IPS-11a (cell line): ENCODE measurements around the gene CALHM2.

Experiments
- H3K4me3 ChIP-seq: one replicate; pipeline ENCODE4 v1.5.1; 2013; ENCODE audit warnings: low read depth, low read length, control low read depth

The CALHM2 gene

DNA sequence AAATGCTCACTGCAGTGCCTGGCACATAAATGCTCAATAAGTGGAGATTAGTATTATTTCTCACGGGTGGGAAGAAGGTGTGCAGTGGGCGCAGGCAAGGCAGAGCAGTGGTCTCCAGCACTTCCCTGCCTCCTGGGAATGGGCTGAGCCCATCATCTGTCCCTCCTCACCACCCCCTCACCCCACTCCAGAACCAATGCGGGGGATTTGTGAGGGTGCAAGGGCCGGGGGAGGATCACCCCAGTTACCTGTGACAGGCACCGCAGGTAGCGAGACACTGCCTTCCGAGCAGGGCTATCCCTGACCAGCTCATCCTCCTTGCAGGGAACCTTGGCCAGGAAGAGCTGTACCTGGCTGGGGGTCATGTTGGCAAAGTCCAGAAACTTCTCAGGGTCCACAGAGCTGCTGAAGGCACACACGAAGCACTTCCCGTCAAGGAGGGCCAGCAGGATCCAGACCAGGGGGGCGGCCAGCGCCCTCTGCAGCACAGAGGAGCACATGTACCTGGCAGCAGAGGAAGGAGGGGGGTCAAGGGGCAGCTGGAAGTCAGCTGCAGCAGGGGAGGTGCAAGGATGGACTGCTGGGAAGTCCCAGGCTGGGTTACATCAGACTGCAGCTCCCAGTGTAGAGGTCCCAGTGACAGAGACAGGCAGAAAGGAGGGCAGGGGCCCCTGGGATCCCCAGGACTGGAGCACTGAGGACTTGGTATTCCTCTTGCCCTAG, 24.0 kb upstream of the CALHM2 start:
- no peak overlapping the region for H3K4me3 ChIP-seq

DNA sequence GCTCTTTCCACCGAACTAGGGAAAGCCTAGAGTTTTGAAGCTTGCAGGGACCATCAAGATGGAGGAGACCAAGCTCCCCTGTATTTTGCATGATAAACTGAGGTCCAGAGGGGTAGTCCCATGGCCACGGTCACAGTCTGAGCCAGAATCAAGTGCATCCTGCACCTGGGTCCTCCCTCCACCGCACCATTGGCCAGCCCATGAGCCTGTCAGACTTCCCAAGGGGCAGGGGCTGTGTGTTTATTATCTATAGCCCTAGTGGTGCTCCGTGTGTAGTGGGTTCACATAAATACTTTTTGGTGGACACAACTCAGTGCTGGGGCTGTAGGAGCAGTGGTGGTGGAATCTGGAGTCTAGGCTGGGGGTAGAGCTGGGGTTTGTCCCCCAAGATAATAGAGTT, 23.3 kb upstream of the CALHM2 start:
- H3K4me3 ChIP-seq = no peak overlapping the region

DNA sequence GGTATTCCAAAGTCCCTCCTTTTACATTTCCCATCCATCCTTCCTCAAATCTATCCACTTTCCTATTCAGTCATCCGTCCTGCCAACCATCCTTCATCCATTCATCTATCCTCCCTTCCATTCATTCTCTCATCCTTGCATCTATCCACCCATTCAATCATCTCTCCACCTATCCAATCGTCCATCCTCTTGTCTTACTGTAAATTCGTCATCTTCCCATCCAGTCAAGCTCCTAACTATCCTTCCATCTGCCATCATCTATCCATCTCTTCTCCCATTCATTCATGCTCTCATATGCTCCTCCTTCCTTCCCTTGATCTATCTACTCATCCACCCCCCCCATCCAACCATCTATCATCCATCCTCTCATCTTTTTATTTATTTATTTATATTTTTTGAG, 21.9 kb upstream of the CALHM2 start:
- no peak overlapping the region for H3K4me3 ChIP-seq

DNA sequence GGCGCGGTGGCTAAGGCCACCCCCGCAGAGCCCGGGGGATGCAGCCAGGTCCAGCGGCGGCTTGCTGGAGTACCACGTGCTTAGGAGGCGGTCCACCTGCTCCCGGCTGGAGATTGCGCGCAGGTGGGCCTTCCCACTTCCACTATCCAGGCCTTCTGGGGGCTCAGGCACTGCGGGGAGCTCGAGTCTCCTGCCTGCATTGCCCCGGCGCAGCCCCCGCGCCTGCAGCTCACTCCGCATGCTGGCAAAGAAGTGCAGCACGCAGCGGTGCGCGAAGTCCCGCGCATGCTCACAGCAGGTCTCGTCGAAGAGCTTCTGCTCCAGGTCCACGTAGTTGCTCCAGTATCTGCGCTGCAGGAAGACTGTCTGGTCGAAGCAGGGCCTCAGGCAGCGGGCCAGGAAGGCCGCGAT, 21.1 kb upstream of the CALHM2 start:
- H3K4me3 ChIP-seq = no peak overlapping the region

DNA sequence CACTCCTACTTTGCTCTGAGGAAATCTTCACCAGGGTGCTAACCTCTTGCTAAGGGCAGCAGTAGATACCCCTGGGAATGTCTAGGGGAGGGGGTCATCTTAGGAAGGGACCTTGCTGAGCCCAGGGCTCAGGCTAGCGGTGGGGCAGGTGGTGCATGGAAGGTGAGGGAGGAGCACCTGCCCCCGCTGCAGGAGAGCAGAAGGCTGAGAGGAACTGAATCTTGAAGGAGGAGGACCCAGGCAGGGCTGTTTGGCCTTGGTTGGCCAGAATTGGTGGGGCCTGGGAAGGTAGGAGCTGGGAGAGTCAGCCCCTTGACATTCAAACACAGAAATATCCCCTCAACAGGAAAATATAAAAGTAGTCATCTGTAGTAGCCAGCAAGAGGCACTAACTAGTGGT, 19.8 kb upstream of the CALHM2 start:
- no peak overlapping the region for H3K4me3 ChIP-seq

DNA sequence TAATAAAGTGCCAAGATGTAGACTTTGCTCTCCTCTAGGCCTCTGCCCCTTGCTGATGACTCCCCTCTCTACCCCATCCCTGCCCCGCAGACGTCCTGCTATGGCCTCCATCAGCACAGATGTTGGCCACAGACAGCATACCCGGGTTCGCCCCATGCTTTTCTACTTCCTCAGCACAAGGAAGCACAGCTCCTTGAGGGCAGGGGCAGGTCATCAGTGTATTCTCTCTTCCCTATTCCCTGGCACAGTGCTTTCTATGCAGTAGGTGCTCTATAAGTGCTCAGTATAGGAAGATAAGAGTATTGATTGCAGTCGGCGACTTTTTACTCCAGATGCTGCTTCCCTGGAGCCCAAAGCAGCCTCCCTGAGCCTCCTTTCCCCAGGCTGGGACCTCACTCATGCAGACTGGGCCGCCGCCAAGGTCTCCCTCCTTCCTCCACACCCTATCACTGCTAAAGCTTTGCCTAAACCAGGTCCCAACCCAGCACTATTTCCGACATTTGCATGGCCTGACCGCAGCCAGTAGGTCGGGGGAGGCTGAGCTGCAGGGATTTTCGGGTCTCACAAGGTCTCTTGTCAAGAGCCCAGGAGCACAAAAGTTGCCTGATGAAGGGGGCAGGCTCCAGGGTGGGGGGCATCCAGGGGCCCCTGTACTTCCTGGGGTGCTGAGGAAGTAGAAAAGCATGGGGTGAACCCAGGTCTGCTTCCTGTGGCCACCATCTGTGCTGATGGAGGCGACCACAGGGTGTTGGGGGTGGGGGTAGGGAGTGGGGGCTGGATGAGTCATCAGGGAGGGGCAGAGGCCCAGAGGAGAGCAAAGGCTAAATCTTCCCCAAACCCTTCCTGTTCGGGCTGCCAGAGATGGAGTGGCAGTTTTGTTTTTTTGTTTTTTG, 18.8 kb upstream of the CALHM2 start:
- H3K4me3 ChIP-seq = no peak overlapping the region

DNA sequence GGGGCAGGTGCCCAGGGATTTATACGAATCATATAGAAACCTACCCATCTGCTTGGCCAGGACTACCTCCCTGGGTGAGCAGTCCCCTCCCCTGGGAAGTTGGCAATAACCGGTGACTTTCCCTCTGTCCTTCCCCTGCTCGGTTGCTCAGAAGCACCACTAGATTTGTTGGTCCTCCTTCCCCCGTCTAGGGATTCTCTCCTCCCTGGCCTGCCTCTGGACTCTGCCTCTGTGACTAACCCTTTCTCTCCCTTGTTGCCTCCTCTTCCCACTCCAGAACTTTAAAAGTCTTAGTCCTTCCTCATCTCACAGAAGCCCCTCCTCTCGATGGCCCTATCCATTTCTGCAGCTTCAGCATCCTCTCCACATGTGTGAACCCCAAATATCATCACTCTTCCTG, 17.0 kb upstream of the CALHM2 start:
- no peak overlapping the region for H3K4me3 ChIP-seq

DNA sequence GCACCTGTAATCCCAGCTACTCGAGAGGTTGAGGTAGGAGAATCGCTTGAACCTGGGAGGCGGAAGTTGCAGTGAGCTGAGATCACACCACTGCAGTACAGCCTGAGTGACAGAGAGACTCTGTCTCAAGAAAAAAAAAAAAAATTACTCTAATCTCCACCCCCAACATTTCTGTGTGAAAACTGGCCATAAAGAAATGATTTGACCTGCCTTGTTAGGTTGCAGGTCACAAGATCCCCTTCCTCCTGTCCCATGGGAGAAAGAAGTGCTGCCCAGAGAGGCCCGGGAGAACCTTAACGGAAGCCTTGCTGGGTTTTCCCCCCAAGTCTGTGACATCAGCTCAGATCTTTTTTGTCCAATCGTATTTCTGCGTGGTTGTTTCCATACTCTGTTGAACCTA, 15.2 kb upstream of the CALHM2 start:
- no peak overlapping the region for H3K4me3 ChIP-seq

DNA sequence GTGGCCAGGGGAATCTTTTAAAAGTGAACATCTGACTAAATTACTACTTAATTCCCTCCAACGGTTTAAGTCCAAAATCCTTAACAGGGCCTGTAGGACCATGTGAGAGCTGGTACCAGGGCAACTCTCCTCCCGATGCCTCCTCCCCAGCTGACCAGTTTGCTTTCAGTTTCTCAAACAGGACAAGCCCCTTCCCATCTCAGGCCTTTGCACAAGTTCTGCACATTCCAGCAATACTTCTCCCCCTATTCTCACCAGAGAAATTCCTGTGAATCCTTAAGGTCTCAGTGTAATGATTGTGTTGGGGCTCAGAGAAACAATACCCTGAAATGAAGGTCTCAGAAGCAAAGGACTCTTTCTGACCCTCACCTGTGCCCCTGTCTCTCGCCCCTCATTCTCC, 14.6 kb upstream of the CALHM2 start:
- H3K4me3 ChIP-seq = no peak overlapping the region

DNA sequence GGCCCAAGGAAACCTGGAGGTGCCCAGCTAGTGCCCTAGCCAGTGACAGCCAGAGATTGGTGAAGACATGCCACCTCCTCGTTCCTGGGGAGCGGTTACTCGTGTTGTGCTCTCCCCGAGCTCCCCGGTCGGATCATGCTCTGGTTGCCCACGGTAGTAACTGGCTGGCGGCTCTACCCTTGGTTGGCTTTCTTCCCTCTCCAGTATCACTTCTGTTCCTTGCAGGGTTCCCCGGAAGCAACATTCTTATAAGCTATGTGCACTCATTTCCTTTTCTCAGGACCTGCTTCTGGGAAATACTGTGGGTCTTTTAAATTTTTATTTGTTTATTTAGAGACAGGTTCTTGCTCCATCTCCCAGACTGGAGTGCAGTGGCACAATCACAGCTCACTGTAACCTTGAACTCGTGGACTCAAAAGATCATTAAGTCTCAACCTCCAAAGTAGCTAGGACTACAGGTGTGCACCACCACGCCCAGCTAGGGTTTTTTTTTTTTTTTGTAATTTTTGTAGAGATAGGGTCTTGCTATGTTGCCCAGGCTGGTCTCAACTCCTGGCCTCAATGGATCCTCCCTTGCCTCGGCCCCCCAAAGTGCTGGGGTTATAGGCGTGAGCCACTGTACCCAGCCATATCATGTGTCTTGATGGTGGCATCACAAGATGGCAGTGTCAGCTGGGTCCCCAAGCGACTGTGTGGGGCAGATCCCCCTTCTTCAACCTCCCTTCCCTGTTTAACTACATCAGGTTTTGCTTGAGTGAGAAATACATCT, 13.4 kb upstream of the CALHM2 start:
- H3K4me3 ChIP-seq = no peak overlapping the region

DNA sequence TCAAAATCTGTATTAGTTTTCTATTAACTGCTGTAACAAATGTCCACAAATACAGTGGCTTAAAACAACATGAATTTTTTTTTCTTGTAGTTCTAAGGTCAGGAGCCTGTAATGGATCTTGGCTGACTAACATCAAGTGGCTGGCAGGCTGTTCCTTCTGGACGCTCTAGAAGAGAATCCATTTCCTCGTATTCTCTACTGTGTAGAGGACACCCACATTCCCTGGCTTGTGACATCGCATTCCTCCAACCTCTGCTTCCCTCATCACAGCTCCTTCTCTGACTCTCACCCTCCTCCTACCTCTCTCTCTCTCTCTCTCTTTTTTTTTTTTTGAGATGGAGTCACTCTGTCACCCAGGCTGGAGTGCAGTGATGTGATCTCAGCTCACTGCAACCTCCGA, 11.3 kb upstream of the CALHM2 start:
- H3K4me3 ChIP-seq = no peak overlapping the region

DNA sequence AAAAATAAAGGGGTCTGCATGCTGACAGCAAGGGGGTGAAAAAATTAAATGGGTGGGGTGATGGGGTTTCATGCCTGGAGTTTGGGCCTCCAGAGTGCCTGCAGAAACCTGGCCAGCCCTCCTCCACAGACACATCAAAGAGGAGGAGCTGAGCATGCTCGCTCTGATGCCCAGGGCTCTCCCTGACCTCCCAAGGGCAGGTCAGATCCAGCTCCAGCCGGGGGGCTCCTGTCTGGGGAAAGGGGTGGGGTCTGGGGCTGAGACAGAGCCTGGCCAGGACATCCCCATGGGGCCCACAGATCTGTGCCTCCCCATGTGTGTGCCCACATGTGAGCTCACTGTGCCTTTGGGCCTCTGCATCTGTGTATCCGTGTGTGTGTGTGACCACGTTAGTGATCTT, 7.4 kb upstream of the CALHM2 start:
- no peak overlapping the region for H3K4me3 ChIP-seq

DNA sequence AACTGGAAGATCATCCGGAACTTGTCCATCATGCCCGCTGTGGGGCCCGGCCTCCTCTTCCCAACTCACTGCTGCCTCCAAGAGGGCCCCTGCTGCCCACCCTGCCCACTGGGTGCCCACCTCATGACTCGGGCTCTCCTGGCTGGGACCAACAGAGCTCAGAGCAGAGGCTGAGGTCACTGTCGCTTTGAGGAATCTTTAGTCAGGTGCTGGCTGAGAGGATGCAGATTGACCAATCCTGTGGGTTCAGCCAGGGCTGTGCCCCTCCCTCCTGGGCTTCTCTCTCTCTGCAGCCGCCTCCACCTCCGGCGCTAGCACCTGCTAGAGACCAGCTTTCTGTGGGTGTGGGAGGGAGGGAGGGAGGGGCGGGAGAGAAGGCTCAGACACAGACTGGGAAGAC, 6.5 kb upstream of the CALHM2 start, which contains the start of gene CALHM1:
CALHM1 (minus strand) TSS at position 181 of the 400 bp plus-strand sequence; CDS start at position 32, 149 bp downstream.
- H3K4me3 ChIP-seq = no peak within 1 kb of the TSS

DNA sequence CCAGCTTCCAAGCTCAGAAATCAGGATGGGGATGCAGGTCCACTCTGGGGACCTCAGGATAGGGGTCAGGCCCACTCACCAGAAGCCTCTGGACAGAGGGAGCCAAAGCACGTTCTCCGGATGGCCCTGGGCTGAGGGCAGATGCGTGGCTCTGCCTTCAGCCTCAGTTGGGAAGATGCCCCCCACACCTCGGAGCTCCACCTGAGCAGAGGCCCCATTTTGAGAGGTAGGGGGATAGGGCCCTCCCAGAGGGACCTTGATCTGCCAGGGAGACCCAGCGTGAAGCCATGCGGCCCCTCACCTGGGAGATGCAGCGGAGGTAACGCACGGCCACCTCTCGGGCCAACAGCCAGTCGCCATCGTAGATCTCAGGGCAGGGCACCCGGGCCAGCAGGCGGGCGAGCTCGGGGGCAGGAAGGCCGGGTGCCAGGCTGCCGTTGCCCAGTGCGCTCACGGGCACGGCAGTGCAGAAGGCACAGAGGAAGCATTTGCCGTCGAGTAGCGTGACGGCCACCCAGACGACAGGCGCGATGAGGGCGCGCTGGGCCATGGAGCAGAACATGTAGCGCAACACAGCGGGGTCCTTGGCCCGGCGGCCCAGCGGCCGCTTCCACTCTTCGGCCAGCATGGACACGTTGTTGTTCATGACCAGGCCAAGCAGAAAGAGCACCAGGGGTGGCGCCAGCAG, 5.9 kb upstream of the CALHM2 start:
- H3K4me3 ChIP-seq = no peak overlapping the region

DNA sequence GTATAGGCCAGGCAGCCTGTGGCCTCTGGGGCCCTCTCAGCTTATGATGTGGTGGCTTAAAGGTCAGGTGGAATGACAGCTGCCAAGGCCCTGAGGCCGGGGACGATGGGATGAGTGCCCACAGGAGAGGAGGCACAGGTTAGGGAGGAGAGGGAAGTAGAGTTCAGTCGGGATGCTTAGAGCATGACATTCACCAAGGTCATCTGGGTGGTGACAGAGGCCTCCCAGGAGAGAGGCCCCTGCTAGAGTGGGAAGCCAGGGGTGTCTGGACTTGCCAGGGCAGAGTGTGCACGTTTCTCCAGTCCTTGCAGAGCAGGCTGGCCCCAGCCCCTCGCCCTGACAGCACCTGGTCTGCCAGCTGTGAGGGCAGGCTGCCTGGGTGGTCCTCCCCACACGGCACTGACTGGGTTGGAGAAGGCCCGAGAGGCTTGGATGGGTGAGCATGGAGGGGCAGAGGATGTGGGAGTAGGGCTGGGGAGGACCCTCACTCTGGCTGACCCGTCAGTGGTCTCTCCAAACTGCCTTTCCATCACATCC, 5.1 kb upstream of the CALHM2 start:
- no peak overlapping the region for H3K4me3 ChIP-seq

DNA sequence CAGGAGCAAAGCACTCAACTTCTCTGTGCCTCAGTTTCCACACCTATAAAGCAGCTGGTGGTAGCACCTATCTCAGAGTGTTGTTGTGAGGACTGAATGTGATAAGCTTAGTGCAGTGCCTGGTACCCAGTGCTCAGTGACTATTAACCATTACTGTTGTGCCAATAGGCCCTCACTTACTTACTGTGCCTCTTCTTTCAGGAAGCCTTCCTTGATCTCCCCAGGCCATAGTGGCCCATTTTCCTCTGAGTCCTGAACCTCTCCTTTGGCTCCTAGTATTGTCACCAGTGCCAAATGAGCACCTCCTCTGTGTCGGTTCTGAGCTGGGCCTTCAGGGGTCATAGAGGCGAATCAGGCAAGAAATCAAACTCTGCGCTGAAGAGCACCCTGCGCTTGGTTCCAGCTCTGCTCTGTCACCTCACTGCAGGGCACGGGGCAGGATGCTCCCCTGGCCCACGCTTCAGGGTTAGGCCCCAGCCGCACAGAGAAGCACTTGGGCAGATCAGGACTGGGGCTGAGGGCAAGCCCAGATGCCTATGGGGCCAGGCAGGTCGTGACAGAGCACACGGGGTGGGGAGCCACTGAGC, 4.0 kb upstream of the CALHM2 start:
- no peak overlapping the region for H3K4me3 ChIP-seq

DNA sequence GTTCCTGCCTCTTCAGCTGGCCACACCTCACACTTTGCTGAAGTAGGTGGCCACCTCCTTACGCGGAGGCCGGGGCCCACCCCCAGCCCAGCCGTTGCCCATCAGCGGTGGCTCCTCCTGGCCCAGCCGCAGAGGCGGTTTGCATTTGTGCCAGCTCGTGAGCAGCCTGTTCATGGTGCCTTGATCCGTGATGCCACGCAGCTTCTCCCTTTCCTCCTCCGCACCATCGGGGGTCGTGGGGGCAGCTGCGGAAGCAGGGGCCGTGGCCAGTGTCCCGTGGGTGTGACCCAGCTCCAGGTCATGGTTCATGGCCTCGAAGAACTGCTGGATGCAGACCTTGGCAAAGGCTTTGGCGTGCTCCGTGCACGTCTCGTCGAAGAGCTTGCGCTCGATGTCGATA, 3.1 kb upstream of the CALHM2 start:
- H3K4me3 ChIP-seq = no peak overlapping the region

DNA sequence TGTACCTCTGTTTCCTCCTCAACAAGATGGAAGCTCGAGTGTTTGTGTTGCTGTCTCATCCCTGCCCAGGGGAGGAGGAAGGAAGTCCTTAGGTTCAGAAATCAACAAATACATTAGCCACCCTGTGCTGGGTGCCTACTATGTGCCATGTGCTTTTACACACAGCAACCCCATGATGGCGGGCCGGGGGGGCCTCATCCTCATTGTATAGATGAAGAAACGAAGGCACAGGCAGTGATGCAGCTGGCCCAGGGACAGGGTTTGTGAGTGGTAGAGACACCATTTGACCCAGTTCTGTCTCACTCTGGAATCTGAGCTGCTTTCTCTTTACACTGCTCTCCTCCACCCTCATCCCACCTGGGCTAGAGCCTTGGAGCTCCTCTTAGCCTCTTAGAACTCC, 1.9 kb upstream of the CALHM2 start:
- no peak overlapping the region for H3K4me3 ChIP-seq

DNA sequence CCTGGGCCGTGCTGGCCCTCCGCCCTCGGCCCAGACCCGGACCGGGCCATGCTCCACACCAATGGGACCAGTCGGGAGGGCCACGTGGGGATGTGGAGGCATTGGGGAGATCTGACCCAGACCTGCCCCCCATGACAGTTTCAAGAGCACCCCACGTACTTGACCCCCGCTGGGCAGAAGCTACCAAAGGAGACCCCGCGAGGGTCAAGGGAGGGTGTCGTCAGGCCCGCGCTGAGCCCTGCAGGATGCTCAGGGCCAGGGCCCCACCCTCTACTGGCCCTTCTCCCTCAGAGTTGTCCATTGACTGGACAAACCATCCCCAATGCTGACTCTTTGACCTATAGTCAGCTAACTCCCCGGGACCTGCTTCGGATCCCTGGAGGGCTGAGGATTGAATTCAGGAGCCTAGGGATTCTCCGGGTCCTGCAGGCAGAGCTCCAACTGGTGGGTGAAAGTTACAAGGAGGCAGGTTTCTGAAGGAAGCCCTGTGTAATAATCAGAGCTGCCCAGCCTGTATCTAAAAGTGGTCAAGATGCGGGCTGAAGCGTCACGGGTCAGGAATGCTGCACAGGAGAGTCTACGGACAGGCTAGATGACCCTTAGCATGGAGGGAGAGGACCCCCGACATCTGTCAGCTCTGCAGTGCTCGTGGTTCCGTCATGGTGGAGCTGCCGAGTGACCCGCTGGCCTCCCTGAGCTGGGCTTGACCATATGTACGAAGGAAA, 498 bp upstream of the CALHM2 start:
- H3K4me3 ChIP-seq = no peak overlapping the region
